Stomach (tissue), 9 donors: ENCODE results near the gene B3GAT1. TPM values are rescaled to one million over a fixed set of nuclear protein-coding genes. Genes with fewer than 3 reads are reported as not detected.

ENCODE experiments used
- DNase-seq, 2 donors: peaks; one replicate each; pipeline versions ENCODE4 v3.0.0 to v3.0.0-alpha.2; 2013 to 2019
- H3K27ac ChIP-seq, 5 donors: fragments of 200-600 bp in 4 of 5; sonication (generic) in 4 of 5; one replicate each; pipeline ENCODE4 v1.5.1; 2013 to 2019; ENCODE audit warnings: mild to moderate bottlenecking in 1 of 5, moderate library complexity in 1 of 5
- H3K27me3 ChIP-seq, 3 donors: fragments of 200-600 bp; sonication (generic); one replicate each; pipeline ENCODE4 v1.5.1; 2017 to 2019; ENCODE audit warnings: mixed run types in 1 of 3
- H3K36me3 ChIP-seq, 4 donors: fragments of 200-600 bp; sonication (generic); 1 replicate in 3 of 4; 2 replicates in 1 of 4; pipeline ENCODE4 v1.5.1; 2016 to 2019
- H3K4me1 ChIP-seq, 4 donors: fragments of 200-600 bp; sonication (generic); one replicate each; pipeline ENCODE4 v1.5.1; 2016 to 2019
- H3K4me3 ChIP-seq, 4 donors: fragments of 200-600 bp; sonication (generic) in 3 of 4; one replicate each; pipeline ENCODE4 v1.5.1; 2016 to 2019; ENCODE audit warnings: mild to moderate bottlenecking in 1 of 4
- H3K9me3 ChIP-seq, 4 donors: fragments of 200-600 bp; sonication (generic); one replicate each; pipeline ENCODE4 v1.5.1; 2016 to 2019
- CTCF ChIP-seq, 7 experiments: fragments of 450-650 bp in 4 of 7; fragments of 200-600 bp in 3 of 7; sonication (generic) in 3 of 7; IDR thresholded peaks; one replicate each; pipeline ENCODE4 v1.5.1; 2016 to 2019; ENCODE audit warnings: antibody characterized with exemption in 7 of 7, control low read depth in 2 of 7, mild to moderate bottlenecking in 1 of 7
- EP300 ChIP-seq: sonication (generic); formaldehyde crosslinking; IDR thresholded peaks from one replicate; pipeline ENCODE4 v1.6.1; 2017; ENCODE audit warnings: antibody characterized with exemption
- POLR2A ChIP-seq, 4 donors: fragments of 450-650 bp; IDR thresholded peaks; one replicate each; pipeline ENCODE4 v1.6.1; 2016; ENCODE audit warnings: antibody characterized with exemption in 4 of 4, control low read depth in 2 of 4, mild to moderate bottlenecking in 1 of 4, moderate library complexity in 1 of 4
- POLR2AphosphoS5 ChIP-seq, 3 donors: sonication (generic); formaldehyde crosslinking; IDR thresholded peaks; one replicate each; pipeline ENCODE4 v1.6.1; 2016; ENCODE audit warnings: antibody characterized with exemption in 3 of 3
- WGBS, 5 donors: extraction: QIAGEN DNeasy Blood & Tissue Kit in 3 of 5; methylation state at CpG; one replicate each; pipeline versions ENCODE4 v1.1.5 to v1.1.7; 2013 to 2018; 5-methylcytosine and 5-hydroxymethylcytosine counted together
- intact Hi-C: fragments of 100-400 bp; cut with DNase I; formaldehyde crosslinking; loops from one replicate; pipeline ENCODE4 v1.15.1; 2023; ENCODE audit warnings: low total_unique reads
- polyA plus RNA-seq, 3 donors: library from polyadenylated mRNA; stranded (reverse); fragments of 200-250 nt; gene quantifications; one replicate each; pipeline ENCODE4 v1.2.3, GENCODE V29; 2013
- total RNA-seq, 5 donors: library from RNA; depleted of rRNA; stranded (reverse); fragments of >200 nt; gene quantifications; one replicate each; pipeline versions ENCODE4 v1.1.0 to v1.2.3, GENCODE V29; 2014 to 2016
- donor health status: healthy with polysubstance abuse.
- donor health status: Bipolar disorder and iron deficiency.
- donor health status: healthy.

Gene B3GAT1
- total and polyA plus RNA-seq, 8 donors, result 5.3 to 34.4 (median 18.7) TPM; not detected in 2

- WGBS, 5 donors, result 67 to 86% (median 82%) methylated on average over 11 to 12 of the region's 12 CpGs
- intact Hi-C loops, result no loop called here
- peaks cover 5 to 25% (median 9%) of the 10 kb centered on the region in 4 donors for H3K4me1 ChIP-seq
- H3K27me3 ChIP-seq, result peaks cover 0 to 19% (median 0%) of the 10 kb centered on the region in 3 donors
- no peak overlapping the region for H3K27ac ChIP-seq
- no peak overlapping the region for H3K4me3 ChIP-seq
- no peaks in the 10 kb centered on the region for H3K9me3 ChIP-seq
- H3K36me3 ChIP-seq, result no peaks in the 10 kb centered on the region
- TF ChIP-seq POLR2AphosphoS5 (IDR thresholded peaks at IDR 0.05), result no peak
- TF ChIP-seq POLR2A (IDR thresholded peaks at IDR 0.05), result no peak
- no peak for TF ChIP-seq CTCF (IDR thresholded peaks at IDR 0.05)
- no peak for TF ChIP-seq EP300
- no peak for DNase-seq
Observed at GRCh38 chr11:134395002-134395401, 17.0 kb downstream of the B3GAT1 start.

GRCh38 chr11:134394311-134394710, 17.7 kb downstream of the B3GAT1 start:
- no peak for DNase-seq
- no peak for TF ChIP-seq EP300
- TF ChIP-seq POLR2AphosphoS5 (IDR thresholded peaks at IDR 0.05), result no peak
- no peak for TF ChIP-seq POLR2A (IDR thresholded peaks at IDR 0.05)
- no peak for TF ChIP-seq CTCF (IDR thresholded peaks at IDR 0.05)
- 76 to 85% (median 82%) methylated on average over 6 to 10 of the region's 10 CpGs for WGBS, 5 donors
- no peaks in the 10 kb centered on the region for H3K36me3 ChIP-seq
- no peak overlapping the region for H3K4me3 ChIP-seq
- peaks cover 5 to 25% (median 9%) of the 10 kb centered on the region in 4 donors for H3K4me1 ChIP-seq
- H3K9me3 ChIP-seq, result no peaks in the 10 kb centered on the region
- intact Hi-C loops, result no loop called here
- H3K27me3 ChIP-seq, result peaks cover 0 to 20% (median 0%) of the 10 kb centered on the region in 3 donors
- no peak overlapping the region for H3K27ac ChIP-seq

GRCh38 chr11:134393638-134394037, 18.4 kb downstream of the B3GAT1 start:
- 23 to 27% (median 25%) methylated on average over 13 to 14 of the region's 14 CpGs for WGBS, 5 donors
- peaks cover 0 to 20% (median 0%) of the 10 kb centered on the region in 3 donors for H3K27me3 ChIP-seq
- H3K27ac ChIP-seq, result no peak overlapping the region
- TF ChIP-seq CTCF (IDR thresholded peaks at IDR 0.05) (peak in 4 of 7 experiments; percentile 7 to 41 (median 22)), EP300 (no peak)
- no peaks in the 10 kb centered on the region for H3K9me3 ChIP-seq
- intact Hi-C loops, result no loop called here
- peak; percentile 49 to 59 for DNase-seq
- no peaks in the 10 kb centered on the region for H3K36me3 ChIP-seq
- peaks cover 3 to 18% (median 8%) of the 10 kb centered on the region in 4 donors for H3K4me1 ChIP-seq
- no peak overlapping the region for H3K4me3 ChIP-seq

GRCh38 chr11:134392953-134393615, 19.0 kb downstream of the B3GAT1 start:
- no peak overlapping the region for H3K27ac ChIP-seq
- WGBS, 5 donors, result 83 to 88% (median 84%) methylated on average over 21 of the region's 21 CpGs
- DNase-seq, result no peak
- TF ChIP-seq CTCF (IDR thresholded peaks at IDR 0.05), result no peak
- no peak for TF ChIP-seq EP300
- TF ChIP-seq POLR2AphosphoS5 (IDR thresholded peaks at IDR 0.05), result no peak
- intact Hi-C loops, result no loop called here
- H3K4me1 ChIP-seq, result peaks cover 0 to 12% (median 3%) of the 10 kb centered on the region in 4 donors
- no peaks in the 10 kb centered on the region for H3K9me3 ChIP-seq
- peaks cover 0 to 17% (median 0%) of the 10 kb centered on the region in 3 donors for H3K27me3 ChIP-seq
- no peaks in the 10 kb centered on the region for H3K36me3 ChIP-seq
- no peak overlapping the region for H3K4me3 ChIP-seq
